K562 (cell line): Measurements from ENCODE around the gene GTPBP6. TPM values are rescaled to one million over a fixed set of nuclear protein-coding genes. Genes with fewer than 3 reads are reported as not detected.

Source experiments
- polyA plus RNA-seq, 8 experiments: library from polyadenylated mRNA; depleted of rRNA in 4 of 8; stranded (reverse) in 5 of 8; unstranded in 3 of 8; fragments of >200 nt; fragmentation: Nextera tagmentation in 2 of 8; fragmentation: Illumina TruSeq in 1 of 8; extraction: Ambion mirVana in 2 of 8; extraction: Trizol in 1 of 8; gene quantifications; 2 replicates each; pipeline versions ENCODE4 v1.2.1 to v1.2.3, GENCODE V29; 2011 to 2014; ENCODE audit warnings: inconsistent platforms in 1 of 8, missing spikeins in 1 of 8
- total RNA-seq, 7 experiments: library from RNA; depleted of rRNA in 6 of 7; stranded (reverse); fragments of >200 nt in 6 of 7; fragmentation: Illumina TruSeq in 2 of 7; extraction: Trizol in 2 of 7; gene quantifications; 2 replicates each; pipeline versions ENCODE4 v1.2.1 to v1.2.3, GENCODE V29; 2011 to 2021; ENCODE audit warnings: low replicate concordance in 1 of 7

GTPBP6 gene
- total and polyA plus RNA-seq, 9 of the 15 experiments (the other 6 are each of a cell fraction or from before 2014, with no cell fraction given) = 0.24 to 35.2 (median 8.0) TPM

Other genes with a start within 250 kb of the GTPBP6 start
- gene PLCXD1, start 37.4 kb downstream of the GTPBP6 start, total RNA-seq (2014; rRNA removed) = 43.8 and 63.8 TPM in 2 replicates
- gene PLCXD1, start 37.4 kb downstream of the GTPBP6 start, total RNA-seq (2014; rRNA removed; fragmentation: Illumina TruSeq; extraction: Trizol) = 10.8 and 12.2 TPM in 2 replicates
- gene PLCXD1, start 37.4 kb downstream of the GTPBP6 start, total RNA-seq (2015; rRNA removed; fragmentation: Illumina TruSeq; extraction: Trizol) = 26.0 and 27.3 TPM in 2 replicates
- 50.5 and 52.6 TPM in 2 replicates for gene PLCXD1, start 37.4 kb downstream of the GTPBP6 start, total RNA-seq (2021)
- 39.5 and 63.7 TPM in 2 replicates for gene PLCXD1, start 37.4 kb downstream of the GTPBP6 start, polyA plus RNA-seq (2011; rRNA removed)
- gene PLCXD1, start 37.4 kb downstream of the GTPBP6 start, polyA plus RNA-seq (2014; fragmentation: Illumina TruSeq; extraction: Trizol) = 40.7 and 60.2 TPM in 2 replicates
- gene PLCXD1, start 37.4 kb downstream of the GTPBP6 start, polyA plus RNA-seq (2014; fragmentation: Nextera tagmentation; extraction: Ambion mirVana) = 1 to 10 TPM; 6.0 to 6.2 TPM
- 57.0 and 60.2 TPM in 2 replicates for gene PLCXD1, start 37.4 kb downstream of the GTPBP6 start, polyA plus RNA-seq (2014; rRNA removed)
- 14.7 and 16.2 TPM in 2 replicates for gene PPP2R3B, start 68.1 kb upstream of the GTPBP6 start, total RNA-seq (2014; rRNA removed)
- 3.3 and 4.4 TPM in 2 replicates for gene PPP2R3B, start 68.1 kb upstream of the GTPBP6 start, total RNA-seq (2014; rRNA removed; fragmentation: Illumina TruSeq; extraction: Trizol)
- 6.9 and 7.8 TPM in 2 replicates for gene PPP2R3B, start 68.1 kb upstream of the GTPBP6 start, total RNA-seq (2015; rRNA removed; fragmentation: Illumina TruSeq; extraction: Trizol)
- 15.4 and 18.2 TPM in 2 replicates for gene PPP2R3B, start 68.1 kb upstream of the GTPBP6 start, total RNA-seq (2021)
- gene PPP2R3B, start 68.1 kb upstream of the GTPBP6 start, polyA plus RNA-seq (2011; rRNA removed) = 8.5 and 11.0 TPM in 2 replicates
- gene PPP2R3B, start 68.1 kb upstream of the GTPBP6 start, polyA plus RNA-seq (2014; fragmentation: Illumina TruSeq; extraction: Trizol) = 3.8 and 8.0 TPM in 2 replicates
- gene PPP2R3B, start 68.1 kb upstream of the GTPBP6 start, polyA plus RNA-seq (2014; fragmentation: Nextera tagmentation; extraction: Ambion mirVana) = under 1 TPM in 1 of 2 experiments, not detected in 1; 0.04 TPM
- gene PPP2R3B, start 68.1 kb upstream of the GTPBP6 start, polyA plus RNA-seq (2014; rRNA removed) = 13.6 and 14.3 TPM in 2 replicates